Fibroblast of lung (primary cell): ENCODE measurements around the gene PIR. TPM values are rescaled to one million over a fixed set of nuclear protein-coding genes. Genes with fewer than 3 reads are reported as not detected.

ENCODE experiments used
- DNase-seq, 2 donors: peaks; one replicate each; pipeline versions ENCODE4 v3.0.0 to v3.0.0-alpha.2; 2010; ENCODE audit warnings: low read depth in 2 of 2
- H2AFZ ChIP-seq: 2 replicates; pipeline ENCODE4 v1.5.1; 2012; ENCODE audit warnings: low read length, control low read depth, inconsistent platforms
- H3K27ac ChIP-seq: 2 replicates; pipeline ENCODE4 v1.5.1; 2011; ENCODE audit warnings: low read length, control low read depth; ENCODE audit not compliant: insufficient read depth
- H3K27me3 ChIP-seq: 2 replicates; pipeline ENCODE4 v1.5.1; 2011; ENCODE audit warnings: mild to moderate bottlenecking, low read length; ENCODE audit not compliant: control insufficient read depth, insufficient read depth
- H3K36me3 ChIP-seq: 2 replicates; pipeline ENCODE4 v1.5.1; 2011; ENCODE audit warnings: low read length; ENCODE audit not compliant: control insufficient read depth, insufficient read depth
- H3K4me1 ChIP-seq: 2 replicates; pipeline ENCODE4 v1.5.1; 2011; ENCODE audit warnings: low read length; ENCODE audit not compliant: control insufficient read depth, insufficient read depth; ENCODE audit errors: extremely low read depth
- H3K4me2 ChIP-seq: 2 replicates; pipeline ENCODE4 v1.5.1; 2011; ENCODE audit warnings: low read length, control low read depth; ENCODE audit not compliant: insufficient read depth; ENCODE audit errors: extremely low read depth
- H3K4me3 ChIP-seq, 4 experiments: fragments of 200-600 bp in 1 of 4; sonication (generic) in 1 of 4; replicated peaks in 1 of 4; 2 replicates each; pipeline ENCODE4 v1.5.1; 2011 to 2016; ENCODE audit warnings: low read length in 4 of 4, low read depth in 3 of 4, mild to moderate bottlenecking in 3 of 4, control low read depth in 2 of 4, inconsistent platforms in 1 of 4, mixed read lengths in 1 of 4; ENCODE audit not compliant: insufficient read depth in 1 of 4; ENCODE audit errors: control extremely low read depth in 1 of 4
- H3K79me2 ChIP-seq: 2 replicates; pipeline ENCODE4 v1.5.1; 2012; ENCODE audit warnings: mild to moderate bottlenecking, low read length, inconsistent platforms; ENCODE audit not compliant: control insufficient read depth, insufficient read depth
- H3K9ac ChIP-seq: 2 replicates; pipeline ENCODE4 v1.5.1; 2011; ENCODE audit warnings: mild to moderate bottlenecking, low read length, control low read depth; ENCODE audit not compliant: insufficient read depth
- H3K9me3 ChIP-seq: 2 replicates; pipeline ENCODE4 v1.5.1; 2012; ENCODE audit warnings: low read depth, low read length; ENCODE audit not compliant: control insufficient read depth, insufficient read depth
- H4K20me1 ChIP-seq: 2 replicates; pipeline ENCODE4 v1.5.1; 2011; ENCODE audit warnings: low read length; ENCODE audit not compliant: control insufficient read depth, insufficient read depth; ENCODE audit errors: extremely low read depth
- EZH2 ChIP-seq: IDR thresholded peaks from 2 replicates; pipeline ENCODE4 v1.5.1; 2012; ENCODE audit warnings: low read length, control low read depth, mild to moderate bottlenecking; ENCODE audit errors: missing control alignments
- polyA plus RNA-seq, 2 donors: library from polyadenylated mRNA; depleted of rRNA in 1 of 2; stranded (reverse) in 1 of 2; unstranded in 1 of 2; fragments of >200 nt; gene quantifications; 2 replicates each; pipeline ENCODE4 v1.2.1, GENCODE V29; 2011 to 2012; ENCODE audit warnings: missing spikeins in 1 of 2
- total RNA-seq: library from RNA; depleted of rRNA; stranded (reverse); fragments of >200 nt; gene quantifications from 2 replicates; pipeline ENCODE4 v1.2.1, GENCODE V29; 2014
- TF ChIP-seq, protein P1 (sequence below), 2 donors: IDR thresholded peaks in 1 of 2; conservative IDR thresholded peaks in 1 of 2; 1 replicate in 1 of 2; 2 replicates in 1 of 2; pipeline ENCODE4 v1.5.1; 2011 to 2012; ENCODE audit warnings: low read length in 2 of 2, control low read depth in 1 of 2, inconsistent platforms in 1 of 2, low read depth in 1 of 2, mild to moderate bottlenecking in 1 of 2

Gene PIR
- total and polyA plus RNA-seq, 2 donors (not counting 1 experiment from before 2014, with no cell fraction given), result 17.0 to 19.9 TPM

DNA sequence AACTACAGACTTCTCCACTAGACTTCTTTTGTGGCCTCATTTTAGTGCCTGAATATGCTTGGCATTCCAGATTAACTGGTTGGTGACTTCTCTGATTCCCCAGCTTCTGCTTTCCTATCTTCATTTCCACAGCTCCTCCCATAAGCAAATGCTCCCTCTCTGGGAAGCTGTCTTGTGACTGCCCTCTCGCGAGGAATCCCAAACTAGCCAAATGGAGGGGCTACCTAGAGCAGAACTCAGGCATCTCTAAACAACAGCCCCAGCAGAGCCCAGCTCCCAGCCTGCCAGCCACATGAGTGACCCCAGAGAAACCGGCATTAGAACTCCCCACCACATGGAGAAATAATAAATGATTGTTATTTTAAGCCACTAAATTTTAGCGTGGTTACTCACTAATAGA, 101.3 kb downstream of the PIR start:
- no peak overlapping the region for H3K27ac ChIP-seq
- no peaks in the 10 kb centered on the region for H3K27me3 ChIP-seq
- no peak for DNase-seq

DNA sequence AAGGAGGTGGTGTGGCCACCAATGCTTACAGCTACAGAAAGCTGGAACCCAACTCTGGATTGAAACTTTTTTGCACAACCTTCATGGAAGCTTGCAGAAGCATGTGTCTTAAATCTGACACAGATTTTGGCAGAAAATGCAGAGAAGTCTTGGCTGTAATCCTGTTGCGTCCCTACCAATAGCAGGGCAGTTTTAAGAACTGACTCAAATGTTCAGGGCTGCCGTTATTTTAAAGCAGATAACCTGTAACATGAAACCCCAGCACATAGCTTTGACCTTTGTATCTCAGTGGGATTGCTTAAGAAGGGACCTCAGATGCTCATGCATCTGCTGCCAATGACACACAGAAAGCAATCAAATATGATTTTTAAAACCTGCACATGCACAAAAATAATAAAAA, 108.8 kb downstream of the PIR start, which contains the start of gene VEGFD:
Gene VEGFD, minus strand, starts transcription at position 110 of the 400 bp plus-strand sequence. CDS start 467 bp downstream, outside the sequence.
- no peaks in the 10 kb centered on the region for H3K9me3 ChIP-seq
- no peak within 1 kb of the TSS for H3K27ac ChIP-seq
- peak within 1 kb of the TSS in 2 of 4 experiments; percentile 6 to 40 for H3K4me3 ChIP-seq
- TF ChIP-seq EZH2, result no peak
- TF ChIP-seq, protein P1, sequence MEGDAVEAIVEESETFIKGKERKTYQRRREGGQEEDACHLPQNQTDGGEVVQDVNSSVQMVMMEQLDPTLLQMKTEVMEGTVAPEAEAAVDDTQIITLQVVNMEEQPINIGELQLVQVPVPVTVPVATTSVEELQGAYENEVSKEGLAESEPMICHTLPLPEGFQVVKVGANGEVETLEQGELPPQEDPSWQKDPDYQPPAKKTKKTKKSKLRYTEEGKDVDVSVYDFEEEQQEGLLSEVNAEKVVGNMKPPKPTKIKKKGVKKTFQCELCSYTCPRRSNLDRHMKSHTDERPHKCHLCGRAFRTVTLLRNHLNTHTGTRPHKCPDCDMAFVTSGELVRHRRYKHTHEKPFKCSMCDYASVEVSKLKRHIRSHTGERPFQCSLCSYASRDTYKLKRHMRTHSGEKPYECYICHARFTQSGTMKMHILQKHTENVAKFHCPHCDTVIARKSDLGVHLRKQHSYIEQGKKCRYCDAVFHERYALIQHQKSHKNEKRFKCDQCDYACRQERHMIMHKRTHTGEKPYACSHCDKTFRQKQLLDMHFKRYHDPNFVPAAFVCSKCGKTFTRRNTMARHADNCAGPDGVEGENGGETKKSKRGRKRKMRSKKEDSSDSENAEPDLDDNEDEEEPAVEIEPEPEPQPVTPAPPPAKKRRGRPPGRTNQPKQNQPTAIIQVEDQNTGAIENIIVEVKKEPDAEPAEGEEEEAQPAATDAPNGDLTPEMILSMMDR (conservative IDR thresholded peaks at IDR 0.05 in 1 of 2, IDR thresholded peaks at IDR 0.05 in 1 of 2; ENCODE audit: low read depth in 1 of 2, low read length in 2 of 2), result no peak
- H2AFZ ChIP-seq, result no peak within 1 kb of the TSS
- H3K36me3 ChIP-seq, result no peaks in the 10 kb centered on the region
- no peaks in the 10 kb centered on the region for H3K4me1 ChIP-seq
- H3K4me2 ChIP-seq, result peak within 1 kb of the TSS; percentile 27
- H3K9ac ChIP-seq, result no peak within 1 kb of the TSS
- H3K27me3 ChIP-seq, result no peaks in the 10 kb centered on the region
- DNase-seq, result peak; percentile 32 to 90
- H3K79me2 ChIP-seq, result no peaks in the 10 kb centered on the region
- no peaks in the 10 kb centered on the region for H4K20me1 ChIP-seq

More for the DNA sequence above, 101.3 kb downstream of the PIR start:
- Histone ChIP-seq H3K4me3 (no peak overlapping the region), H2AFZ (no peak overlapping the region), H3K9ac (no peak overlapping the region), H4K20me1 (no peaks in the 10 kb centered on the region), H3K4me2 (no peak overlapping the region), H3K4me1 (no peaks in the 10 kb centered on the region), H3K36me3 (no peaks in the 10 kb centered on the region), H3K9me3 (no peaks in the 10 kb centered on the region), H3K79me2 (no peaks in the 10 kb centered on the region)
- TF ChIP-seq, protein P1 (conservative IDR thresholded peaks at IDR 0.05 in 1 of 2, IDR thresholded peaks at IDR 0.05 in 1 of 2; ENCODE audit: low read depth in 1 of 2, low read length in 2 of 2), result no peak
- TF ChIP-seq EZH2, result no peak

DNA sequence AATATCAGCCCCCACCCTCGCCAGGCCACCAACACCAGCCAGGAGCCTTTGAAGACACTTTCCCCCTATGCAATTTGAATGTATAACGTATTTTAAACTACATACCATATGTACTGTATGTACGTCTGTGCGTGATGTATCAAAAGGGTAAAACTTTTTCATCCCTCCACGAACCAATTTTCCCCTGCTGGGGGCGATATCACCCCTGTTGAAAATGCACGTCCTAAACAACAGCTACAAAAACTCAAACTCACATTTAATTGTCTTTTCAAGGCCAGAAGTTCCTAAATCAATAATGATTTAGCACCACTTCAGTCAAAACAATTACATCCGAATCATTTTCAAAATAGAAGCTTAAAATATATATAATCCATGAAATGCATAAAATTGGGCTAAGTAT, 110.3 kb downstream of the PIR start:
- Histone ChIP-seq H3K27ac (no peak overlapping the region), H3K9ac (no peak overlapping the region), H3K4me3 (peak overlapping the region in 2 of 4 experiments; percentile 6 to 40)

More for the DNA sequence above, 110.3 kb downstream of the PIR start:
- no peaks in the 10 kb centered on the region for H3K9me3 ChIP-seq
- no peaks in the 10 kb centered on the region for H3K79me2 ChIP-seq
- H3K4me2 ChIP-seq, result no peak overlapping the region
- no peaks in the 10 kb centered on the region for H3K27me3 ChIP-seq
- H3K4me1 ChIP-seq, result no peaks in the 10 kb centered on the region
- no peaks in the 10 kb centered on the region for H3K36me3 ChIP-seq
- DNase-seq, result peak in 1 of 2 donors; percentile 23
- no peaks in the 10 kb centered on the region for H4K20me1 ChIP-seq
- H2AFZ ChIP-seq, result no peak overlapping the region
- no peak for TF ChIP-seq EZH2
- TF ChIP-seq, protein P1 (conservative IDR thresholded peaks at IDR 0.05 in 1 of 2, IDR thresholded peaks at IDR 0.05 in 1 of 2; ENCODE audit: low read depth in 1 of 2, low read length in 2 of 2), result peak; percentile 6 to 26
